Smooth muscle cell (in vitro differentiated cells): ENCODE measurements around the gene GON4L. TPM values are rescaled to one million over a fixed set of nuclear protein-coding genes. Genes with fewer than 3 reads are reported as not detected.

ENCODE experiments used
- DNase-seq: peaks from one replicate; lab custom pipeline; 2025; ENCODE audit not compliant: unreplicated experiment; lab: John Stamatoyannopoulos, UW
- H2AFZ ChIP-seq: fragments of 200-600 bp; sonication (generic); 2 replicates; pipeline ENCODE4 v1.6.0; 2016; ENCODE audit warnings: antibody characterized with exemption, low read depth, mild to moderate bottlenecking
- H3F3A ChIP-seq: fragments of 200-600 bp; sonication (generic); 2 replicates; pipeline ENCODE4 v1.6.0; 2017; ENCODE audit warnings: antibody characterized with exemption, low read depth
- H3K27ac ChIP-seq: fragments of 200-600 bp; sonication (generic); 2 replicates; pipeline ENCODE4 v1.5.1; 2016; ENCODE audit warnings: low read depth, mild to moderate bottlenecking
- H3K27me3 ChIP-seq: fragments of 200-600 bp; sonication (generic); 2 replicates; pipeline ENCODE4 v1.6.1; 2016; ENCODE audit warnings: low read depth, mild to moderate bottlenecking
- H3K36me3 ChIP-seq: fragments of 200-600 bp; sonication (generic); 2 replicates; pipeline ENCODE4 v1.5.1; 2016; ENCODE audit warnings: low read depth
- H3K4me1 ChIP-seq: fragments of 200-600 bp; sonication (generic); 2 replicates; pipeline ENCODE4 v1.5.1; 2016; ENCODE audit warnings: low read depth
- H3K4me2 ChIP-seq: fragments of 200-600 bp; sonication (generic); 2 replicates; pipeline ENCODE4 v1.6.0; 2016; ENCODE audit warnings: mild to moderate bottlenecking
- H3K4me3 ChIP-seq: fragments of 200-600 bp; sonication (generic); 2 replicates; pipeline ENCODE4 v1.5.1; 2016; ENCODE audit warnings: mild to moderate bottlenecking
- H3K79me2 ChIP-seq: fragments of 200-600 bp; sonication (generic); 2 replicates; pipeline ENCODE4 v1.6.0; 2016; ENCODE audit warnings: low read depth, mild to moderate bottlenecking
- H3K9ac ChIP-seq: fragments of 200-600 bp; sonication (generic); 2 replicates; pipeline ENCODE4 v1.6.0; 2016; ENCODE audit warnings: low read depth
- H3K9me3 ChIP-seq: fragments of 200-600 bp; sonication (generic); replicated peaks from 2 replicates; pipeline ENCODE4 v1.5.1; 2016; ENCODE audit warnings: low read depth
- H4K20me1 ChIP-seq: fragments of 200-600 bp; sonication (generic); 2 replicates; pipeline ENCODE4 v1.6.0; 2016; ENCODE audit warnings: low read depth
- WGBS: methylation state at CpG from one replicate; pipeline ENCODE4 v1.1.7; 2016; ENCODE audit warnings: low lambda C conversion rate; 5-methylcytosine and 5-hydroxymethylcytosine counted together
- polyA plus RNA-seq: library from polyadenylated mRNA; unstranded; fragments of >200 nt; fragmentation: Nextera tagmentation; extraction: Ambion mirVana; gene quantifications from 2 replicates; pipeline ENCODE4 v1.2.1, GENCODE V29; 2016
- total RNA-seq: library from RNA; depleted of rRNA; stranded (reverse); fragments of >200 nt; gene quantifications from 2 replicates; pipeline ENCODE4 v1.2.3, GENCODE V29; 2014
- TF ChIP-seq, protein P1 (sequence below): fragments of 200-600 bp; sonication (generic); IDR thresholded peaks from 2 replicates; pipeline ENCODE4 v1.5.1; 2017; ENCODE audit warnings: borderline replicate concordance, mild to moderate bottlenecking, antibody characterized with exemption; ENCODE audit not compliant: insufficient read depth, poor library complexity, severe bottlenecking

GON4L gene
- total and polyA plus RNA-seq, 2 experiments from 2014 or later, result 21.0 to 40.8 TPM

DNA sequence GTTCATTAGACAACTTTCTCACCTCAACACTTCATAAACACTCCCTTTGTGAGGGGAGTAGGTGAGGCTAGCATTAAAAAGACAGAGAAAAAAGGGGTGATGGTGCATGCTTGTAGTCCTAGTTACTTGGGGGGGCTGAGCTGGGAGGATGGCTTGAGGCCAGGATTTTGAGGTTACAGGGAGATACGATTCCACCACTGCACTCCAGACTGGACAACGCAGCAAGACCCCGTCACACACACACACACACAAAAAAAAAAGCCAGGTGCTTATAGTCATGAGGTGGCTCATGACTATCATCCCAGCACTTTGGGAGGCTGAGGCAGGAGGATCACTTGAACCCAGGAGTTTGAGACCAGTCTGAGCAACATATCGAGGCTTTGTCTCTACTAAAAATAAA, 29.6 kb downstream of the GON4L start:
- no peak for DNase-seq
- Histone ChIP-seq H3F3A (no peaks in the 10 kb centered on the region), H3K36me3 (peaks cover 6% of the 10 kb centered on the region), H3K79me2 (peaks cover 19% of the 10 kb centered on the region), H4K20me1 (peaks cover 14% of the 10 kb centered on the region), H3K9ac (no peak overlapping the region), H3K4me1 (no peaks in the 10 kb centered on the region), H3K9me3 (no peaks in the 10 kb centered on the region), H2AFZ (no peak overlapping the region), H3K27ac (no peak overlapping the region), H3K27me3 (no peaks in the 10 kb centered on the region), H3K4me3 (no peak overlapping the region), H3K4me2 (no peak overlapping the region)
- TF ChIP-seq, protein P1, sequence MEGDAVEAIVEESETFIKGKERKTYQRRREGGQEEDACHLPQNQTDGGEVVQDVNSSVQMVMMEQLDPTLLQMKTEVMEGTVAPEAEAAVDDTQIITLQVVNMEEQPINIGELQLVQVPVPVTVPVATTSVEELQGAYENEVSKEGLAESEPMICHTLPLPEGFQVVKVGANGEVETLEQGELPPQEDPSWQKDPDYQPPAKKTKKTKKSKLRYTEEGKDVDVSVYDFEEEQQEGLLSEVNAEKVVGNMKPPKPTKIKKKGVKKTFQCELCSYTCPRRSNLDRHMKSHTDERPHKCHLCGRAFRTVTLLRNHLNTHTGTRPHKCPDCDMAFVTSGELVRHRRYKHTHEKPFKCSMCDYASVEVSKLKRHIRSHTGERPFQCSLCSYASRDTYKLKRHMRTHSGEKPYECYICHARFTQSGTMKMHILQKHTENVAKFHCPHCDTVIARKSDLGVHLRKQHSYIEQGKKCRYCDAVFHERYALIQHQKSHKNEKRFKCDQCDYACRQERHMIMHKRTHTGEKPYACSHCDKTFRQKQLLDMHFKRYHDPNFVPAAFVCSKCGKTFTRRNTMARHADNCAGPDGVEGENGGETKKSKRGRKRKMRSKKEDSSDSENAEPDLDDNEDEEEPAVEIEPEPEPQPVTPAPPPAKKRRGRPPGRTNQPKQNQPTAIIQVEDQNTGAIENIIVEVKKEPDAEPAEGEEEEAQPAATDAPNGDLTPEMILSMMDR, result no peak
- 96% methylated on average over 4 of the region's 4 CpGs for WGBS

DNA sequence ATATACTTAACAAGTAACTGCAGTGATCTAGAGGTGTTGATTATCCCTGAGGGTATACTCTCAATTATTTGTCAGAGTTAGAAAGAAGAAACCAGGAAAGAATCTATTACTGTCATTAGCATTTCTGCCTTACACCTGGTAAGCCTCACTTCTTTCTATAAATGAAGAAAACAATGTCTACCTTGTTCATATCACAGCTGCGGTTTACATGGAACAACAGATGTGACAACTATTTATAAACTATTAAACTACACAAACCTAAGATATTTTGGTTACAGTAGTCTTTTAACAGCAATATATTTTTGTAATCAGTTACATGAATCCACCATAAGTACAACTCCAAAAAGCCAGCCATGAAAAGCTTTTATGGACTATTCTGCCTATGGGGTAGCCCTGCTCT, 40.7 kb downstream of the GON4L start:
- Histone ChIP-seq H3K36me3 (peaks cover 28% of the 10 kb centered on the region), H3K79me2 (no peaks in the 10 kb centered on the region)
- 100% methylated on average over 1 of the region's 1 CpG for WGBS

DNA sequence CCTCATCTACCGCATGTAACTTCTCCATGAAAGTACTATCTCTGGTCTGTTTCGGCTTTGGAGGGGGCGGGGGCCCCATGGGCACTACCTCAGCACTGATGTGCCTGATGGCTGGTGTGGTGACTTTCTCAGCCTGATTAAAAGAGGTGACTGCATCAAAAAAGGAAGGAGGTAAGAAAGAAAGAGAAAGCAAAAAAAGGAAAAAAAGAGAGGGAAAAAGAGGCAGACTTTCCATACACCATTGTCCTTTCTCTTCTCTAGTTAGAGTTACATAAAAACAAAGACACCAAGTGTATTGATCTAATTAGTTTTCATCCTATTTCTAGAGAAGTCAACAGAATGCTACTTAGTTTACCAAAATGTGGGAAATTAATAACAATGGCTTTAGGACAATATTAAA, 43.3 kb downstream of the GON4L start:
- no peak for DNase-seq
- Histone ChIP-seq H3K36me3 (peaks cover 18% of the 10 kb centered on the region), H3F3A (no peaks in the 10 kb centered on the region), H3K4me2 (no peak overlapping the region), H3K9ac (no peak overlapping the region), H3K27ac (no peak overlapping the region), H3K4me3 (no peak overlapping the region), H3K79me2 (no peaks in the 10 kb centered on the region), H4K20me1 (no peaks in the 10 kb centered on the region), H3K27me3 (no peaks in the 10 kb centered on the region), H3K9me3 (no peaks in the 10 kb centered on the region), H3K4me1 (no peaks in the 10 kb centered on the region), H2AFZ (no peak overlapping the region)
- TF ChIP-seq, protein P1, result no peak
- WGBS, result 93% methylated on average over 3 of the region's 3 CpGs

More for the DNA sequence above, 40.7 kb downstream of the GON4L start:
- no peaks in the 10 kb centered on the region for H3K9me3 ChIP-seq
- no peak overlapping the region for H3K27ac ChIP-seq
- TF ChIP-seq, protein P1, result no peak
- no peaks in the 10 kb centered on the region for H4K20me1 ChIP-seq
- H3K9ac ChIP-seq, result no peak overlapping the region
- H3K27me3 ChIP-seq, result no peaks in the 10 kb centered on the region
- H3K4me3 ChIP-seq, result no peak overlapping the region
- H2AFZ ChIP-seq, result no peak overlapping the region
- no peaks in the 10 kb centered on the region for H3K4me1 ChIP-seq
- no peaks in the 10 kb centered on the region for H3F3A ChIP-seq
- no peak overlapping the region for H3K4me2 ChIP-seq
- no peak for DNase-seq

DNA sequence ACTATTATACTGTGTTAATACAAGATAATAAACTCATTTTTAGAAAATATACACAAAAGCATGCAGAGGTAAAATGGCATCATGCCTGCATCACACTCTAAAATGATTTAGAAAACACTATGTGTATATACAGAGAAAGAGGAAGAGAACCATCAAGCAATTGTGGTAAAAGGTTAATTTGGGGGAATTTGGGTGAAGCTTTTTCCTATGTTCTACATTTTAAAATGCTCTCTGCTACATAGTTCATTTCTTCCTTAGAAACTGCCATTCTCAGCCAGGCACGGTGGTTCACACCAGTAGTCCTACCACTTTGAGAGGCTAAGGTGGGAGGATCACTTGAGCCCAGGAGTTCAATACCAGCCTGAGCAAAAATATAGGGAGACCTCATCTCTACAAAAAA, 44.1 kb downstream of the GON4L start:
- Histone ChIP-seq H2AFZ (no peak overlapping the region), H3K79me2 (no peaks in the 10 kb centered on the region), H3K36me3 (peaks cover 22% of the 10 kb centered on the region), H4K20me1 (no peaks in the 10 kb centered on the region), H3K4me1 (no peaks in the 10 kb centered on the region), H3F3A (no peaks in the 10 kb centered on the region), H3K27ac (no peak overlapping the region), H3K27me3 (no peaks in the 10 kb centered on the region), H3K4me3 (no peak overlapping the region), H3K9ac (no peak overlapping the region), H3K4me2 (no peak overlapping the region), H3K9me3 (no peaks in the 10 kb centered on the region)
- TF ChIP-seq, protein P1, result no peak
- DNase-seq, result no peak
- 100% methylated on average over 1 of the region's 1 CpG for WGBS
